A549 treated with AZD9567 at 1 μM for 4 hours (cell line): ENCODE measurements around the gene ERICH6. TPM values are rescaled to one million over a fixed set of nuclear protein-coding genes. Genes with fewer than 3 reads are reported as not detected.

ENCODE experiments used
- total RNA-seq: library from RNA; stranded (reverse); fragments of 200-300 nt; extraction: Qiagen RNA extraction; gene quantifications from 5 replicates; pipeline ENCODE4 v1.2.3, GENCODE V29; 2022; ENCODE audit not compliant: insufficient read depth

ERICH6 gene
- 0.07 to 0.13 TPM in 2 of 5 replicates, not detected in the others for total RNA-seq

GRCh38 chr3:150703756-150704344 is at the start of gene ERICH6:
TSS of gene ERICH6 (minus strand) at chr3:150703920. CDS start at chr3:150703898, 22 bp downstream.

Other genes starting within 250 kb of the ERICH6 start
- gene SERP1, start 157.4 kb downstream of the ERICH6 start, total RNA-seq = 48.7 to 98.6 TPM (median 95.6 TPM) in 5 replicates
- 60.2 to 86.6 TPM (median 66.9 TPM) in 5 replicates for gene EIF2A, start 157.1 kb downstream of the ERICH6 start, total RNA-seq
- gene SELENOT, start 100.6 kb downstream of the ERICH6 start, total RNA-seq = 107 to 141 TPM (median 110 TPM) in 5 replicates
- gene SIAH2, start 59.2 kb upstream of the ERICH6 start, total RNA-seq = 17.2 to 23.8 TPM (median 17.6 TPM) in 5 replicates
- not detected in 5 replicates for gene MINDY4B, start 201.5 kb upstream of the ERICH6 start, total RNA-seq